MM.1S (cell line): ENCODE data around the gene NUDT5.
"Not testable (repeated sequence)": the region's sequence is repeated elsewhere in the genome, so short reads cannot be mapped to it uniquely, and the experiment has no call there.

ENCODE experiments used
- CTCF ChIP-seq: fragments of 300-600 bp; sonication (generic); IDR thresholded peaks from 2 replicates; pipeline ENCODE4 v1.5.1; 2016; ENCODE audit warnings: antibody characterized with exemption, low read length, mixed read lengths
- EZH2 ChIP-seq: fragments of 300-600 bp; sonication (generic); optimal IDR thresholded peaks from 2 replicates; pipeline ENCODE3; 2017; ENCODE audit warnings: low read depth, mild to moderate bottlenecking, antibody characterized with exemption, low read length, mixed read lengths
- EZH2phosphoT487 ChIP-seq: fragments of 300-600 bp; sonication (generic); IDR thresholded peaks from 2 replicates; pipeline ENCODE4 v1.6.1; 2018; ENCODE audit warnings: antibody characterized with exemption, low read length

DNA sequence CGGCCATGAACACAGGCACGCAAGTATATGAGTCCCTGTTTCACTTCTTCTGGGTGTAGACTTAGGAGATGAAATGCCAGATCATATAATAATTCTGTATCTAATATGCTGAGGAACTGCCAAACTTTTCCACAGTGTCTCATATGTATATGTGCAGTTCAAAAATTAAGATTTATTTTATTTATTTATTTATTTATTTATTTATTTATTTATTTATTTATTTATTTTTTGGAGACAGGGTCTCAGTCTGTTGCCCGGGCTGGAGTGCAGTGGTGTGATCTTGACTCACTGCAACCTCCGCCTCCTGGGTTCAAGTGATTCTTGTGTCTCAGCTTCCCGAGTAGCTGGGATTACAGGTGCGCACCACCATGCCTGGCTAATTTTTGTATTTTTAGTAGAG, 24.2 kb downstream of the NUDT5 start:
- not testable (repeated sequence) for TF ChIP-seq CTCF, EZH2, EZH2phosphoT487
